HepG2 (cell line): ENCODE results near the gene ARHGEF12. TPM values are rescaled to one million over a fixed set of nuclear protein-coding genes. Genes with fewer than 3 reads are reported as not detected.

Source experiments
- ATAC-seq: fragments of 200-7000 bp; cut with Tn5 transposase; 3 replicates; pipeline ENCODE4 v1.9.1; 2020; ENCODE audit warnings: mild to moderate bottlenecking, moderate library complexity
- BruUV-seq: library from RNA; stranded (reverse); fragments of 400-500 nt; replicated peaks from 2 replicates; lab custom pipeline; 2021; lab: Mats Ljungman, UMichigan
- CTCF ChIA-PET: fragments of 300-600 bp; formaldehyde crosslinking; extraction: SDS; loops from one replicate; lab custom pipeline; 2021; ENCODE audit warnings: low total read pairs, inconsistent platforms, low intra/inter-chr PET ratio; lab: Yijun Ruan, JAX
- POLR2A ChIA-PET: fragments of 350-600 bp; sonication (Branson Sonifier 250); formaldehyde crosslinking; loops from one replicate; lab custom pipeline; 2020; ENCODE audit warnings: antibody characterized with exemption, inconsistent platforms; lab: Yijun Ruan, JAX
- DNase-seq: peaks from one replicate; pipeline ENCODE4 v3.0.0-alpha.2; 2015; ENCODE audit warnings: low spot score
- FAIRE-seq: peaks from 3 replicates; lab custom pipeline; 2011; peaks lifted over from hg19 to GRCh38; lab: Jason Lieb, UNC
- H2AFZ ChIP-seq: one replicate; pipeline ENCODE4 v1.6.1; 2011; ENCODE audit warnings: low read length, inconsistent platforms
- H3K27ac ChIP-seq: fragments of 300-600 bp; 3 replicates; pipeline ENCODE4 v1.8.0; 2011; ENCODE audit warnings: mixed run types, mild to moderate bottlenecking, mixed read lengths, low read length, inconsistent platforms; ENCODE audit not compliant: insufficient read depth; ENCODE audit errors: extremely low read length
- H3K27me3 ChIP-seq, 2 experiments: fragments of 200-600 bp in 1 of 2; 2 replicates in 1 of 2; 3 replicates in 1 of 2; pipeline versions ENCODE4 v1.6.0 to v1.8.0; 2011; ENCODE audit warnings: low read length in 2 of 2, mild to moderate bottlenecking in 2 of 2, moderate library complexity in 2 of 2, inconsistent platforms in 1 of 2; ENCODE audit not compliant: insufficient read depth in 2 of 2, control insufficient read depth in 1 of 2
- H3K36me3 ChIP-seq, 2 experiments: fragments of 200-600 bp in 1 of 2; replicated peaks in 1 of 2; 2 replicates in 1 of 2; 3 replicates in 1 of 2; pipeline versions ENCODE4 v1.5.1 to v1.8.0; 2011; ENCODE audit warnings: low read length in 2 of 2, inconsistent platforms in 1 of 2; ENCODE audit not compliant: insufficient read depth in 2 of 2, control insufficient read depth in 1 of 2
- H3K4me1 ChIP-seq: 2 replicates; pipeline ENCODE4 v1.5.1; 2012; ENCODE audit warnings: low read length, inconsistent platforms; ENCODE audit not compliant: insufficient read depth
- H3K4me2 ChIP-seq: 2 replicates; pipeline ENCODE4 v1.6.0; 2011; ENCODE audit warnings: low read depth, low read length, inconsistent platforms
- H3K4me3 ChIP-seq, 3 experiments: fragments of 200-600 bp in 1 of 3; sonication (generic), shearing (Covaris generic) in 1 of 3; replicated peaks in 1 of 3; 2 replicates each; pipeline ENCODE4 v1.5.1; 2011 to 2016; ENCODE audit warnings: low read length in 3 of 3, inconsistent platforms in 2 of 3, low read depth in 2 of 3, mild to moderate bottlenecking in 2 of 3, control low read depth in 1 of 3, mixed read lengths in 1 of 3; ENCODE audit not compliant: insufficient read depth in 1 of 3
- H3K79me2 ChIP-seq: one replicate; pipeline ENCODE4 v1.6.1; 2011; ENCODE audit warnings: low read length, inconsistent platforms; ENCODE audit not compliant: insufficient read depth
- H3K9ac ChIP-seq: 2 replicates; pipeline ENCODE4 v1.6.0; 2011; ENCODE audit warnings: mild to moderate bottlenecking, low read depth, low read length, inconsistent platforms; ENCODE audit not compliant: insufficient read depth
- H3K9me3 ChIP-seq: 2 replicates; pipeline ENCODE4 v1.5.1; 2012; ENCODE audit warnings: mild to moderate bottlenecking, low read length
- H4K20me1 ChIP-seq: 2 replicates; pipeline ENCODE4 v1.6.0; 2011; ENCODE audit warnings: inconsistent platforms, mild to moderate bottlenecking, low read length, moderate library complexity; ENCODE audit not compliant: insufficient read depth
- ATAD3A ChIP-seq: sonication (generic); formaldehyde crosslinking; IDR thresholded peaks from 2 replicates; pipeline ENCODE4 v1.4.0; 2020; ENCODE audit warnings: missing genetic modification reagents
- ELF1 ChIP-seq: sonication (generic); formaldehyde crosslinking; IDR thresholded peaks from 2 replicates; pipeline ENCODE4 v1.4.0; 2020; ENCODE audit warnings: missing genetic modification reagents
- GABPA ChIP-seq, 2 experiments: IDR thresholded peaks; 2 replicates each; pipeline ENCODE4 v1.6.1; 2011 to 2016; ENCODE audit warnings: low read depth in 2 of 2, low read length in 1 of 2, missing biosample characterization in 1 of 2, missing genetic modification characterization in 1 of 2
- GABPB1 ChIP-seq: IDR thresholded peaks from 2 replicates; pipeline ENCODE4 v1.6.1; 2016; ENCODE audit warnings: mild to moderate bottlenecking, missing genetic modification reagents, moderate library complexity, missing compliant biosample characterization
- KLF15 ChIP-seq: sonication (generic); formaldehyde crosslinking; IDR thresholded peaks from 2 replicates; pipeline ENCODE4 v1.8.1; 2023; ENCODE audit warnings: borderline replicate concordance, mild to moderate bottlenecking, inconsistent platforms, missing genetic modification reagents, mixed read lengths
- WGBS: methylation state at CpG from one replicate; pipeline ENCODE4 v1.1.6; 2017; ENCODE audit warnings: low lambda C conversion rate; 5-methylcytosine and 5-hydroxymethylcytosine counted together
- in situ Hi-C: cut with HindIII; loops from 2 replicates; pipeline ENCODE4 v1.10.0; 2017; ENCODE audit warnings: low pct_unique_long_range_greater_than_20kb; ENCODE audit not compliant: extremely low pct_ligation_motif_present
- intact Hi-C: fragments of 100-400 bp; cut with micrococcal nuclease; formaldehyde crosslinking; loops from one replicate; pipeline ENCODE4 v1.10.0; 2022; ENCODE audit not compliant: unreplicated experiment
- polyA plus RNA-seq, 8 experiments: library from polyadenylated mRNA; depleted of rRNA in 3 of 8; stranded (reverse) in 7 of 8; unstranded in 1 of 8; fragments of >200 nt; fragmentation: Illumina TruSeq in 4 of 8; extraction: Trizol in 4 of 8; gene quantifications; 2 replicates each; pipeline versions ENCODE4 v1.2.1 to v1.2.3, GENCODE V29; 2011 to 2016; ENCODE audit warnings: low read depth in 4 of 8, missing spikeins in 1 of 8, mixed read lengths in 1 of 8; ENCODE audit not compliant: insufficient read depth in 1 of 8
- total RNA-seq, 5 experiments: library from RNA; depleted of rRNA; stranded (reverse); fragments of >200 nt; fragmentation: Illumina TruSeq; extraction: Trizol; gene quantifications; 2 replicates each; pipeline ENCODE4 v1.2.3, GENCODE V29; 2016; ENCODE audit warnings: low read depth in 1 of 5
- TF ChIP-seq, protein P1 (sequence below): sonication (generic); formaldehyde crosslinking; IDR thresholded peaks from 2 replicates; pipeline ENCODE4 v1.4.0; 2020; ENCODE audit warnings: mild to moderate bottlenecking, missing genetic modification reagents

Gene ARHGEF12
- total and polyA plus RNA-seq, 2 of the 13 experiments (the other 11 are each of a cell fraction or from before 2014, with no cell fraction given): 17.9 to 54.4 TPM

DNA sequence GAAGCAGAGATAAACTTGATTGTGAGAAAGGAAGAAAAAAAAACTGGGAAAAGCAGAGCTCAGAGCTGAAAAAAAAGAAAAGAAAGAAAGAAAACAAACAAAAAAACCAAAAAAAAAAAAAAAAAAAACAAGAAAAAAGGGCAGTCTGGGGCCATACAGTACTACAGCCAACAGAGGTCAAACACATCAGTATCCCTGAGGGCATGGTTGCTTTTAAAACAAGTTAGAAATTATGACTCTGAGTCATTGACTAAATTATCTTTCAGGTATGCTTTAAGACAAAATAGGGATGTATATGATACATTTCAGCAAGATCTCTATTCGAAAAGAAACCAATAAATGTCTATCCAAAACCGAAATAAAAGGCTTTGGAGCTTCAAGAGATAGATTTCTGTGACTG lies 48.2 kb upstream of the ARHGEF12 start:
- H2AFZ ChIP-seq: no peak overlapping the region
- intact Hi-C loops: no loop called here
- H4K20me1 ChIP-seq: no peaks in the 10 kb centered on the region
- 1% methylated on average over 2 of the region's 2 CpGs for whole genome bisulfite sequencing
- no peak overlapping the region for H3K4me2 ChIP-seq
- H3K79me2 ChIP-seq: no peaks in the 10 kb centered on the region
- DNase-seq (no peak), FAIRE-seq (no peak), ATAC-seq (no peak)
- ChIA-PET POLR2A (no interaction called here), CTCF (no interaction called here)
- H3K36me3 ChIP-seq: no peaks in the 10 kb centered on the region
- H3K9ac ChIP-seq: no peak overlapping the region
- H3K4me1 ChIP-seq: peaks cover 14% of the 10 kb centered on the region
- no peak overlapping the region for H3K4me3 ChIP-seq
- peaks cover 2 to 16% of the 10 kb centered on the region in 2 experiments; a peak in 3 of 5 replicates for H3K27me3 ChIP-seq
- in situ Hi-C loops: no loop called here
- TF ChIP-seq, protein P1, sequence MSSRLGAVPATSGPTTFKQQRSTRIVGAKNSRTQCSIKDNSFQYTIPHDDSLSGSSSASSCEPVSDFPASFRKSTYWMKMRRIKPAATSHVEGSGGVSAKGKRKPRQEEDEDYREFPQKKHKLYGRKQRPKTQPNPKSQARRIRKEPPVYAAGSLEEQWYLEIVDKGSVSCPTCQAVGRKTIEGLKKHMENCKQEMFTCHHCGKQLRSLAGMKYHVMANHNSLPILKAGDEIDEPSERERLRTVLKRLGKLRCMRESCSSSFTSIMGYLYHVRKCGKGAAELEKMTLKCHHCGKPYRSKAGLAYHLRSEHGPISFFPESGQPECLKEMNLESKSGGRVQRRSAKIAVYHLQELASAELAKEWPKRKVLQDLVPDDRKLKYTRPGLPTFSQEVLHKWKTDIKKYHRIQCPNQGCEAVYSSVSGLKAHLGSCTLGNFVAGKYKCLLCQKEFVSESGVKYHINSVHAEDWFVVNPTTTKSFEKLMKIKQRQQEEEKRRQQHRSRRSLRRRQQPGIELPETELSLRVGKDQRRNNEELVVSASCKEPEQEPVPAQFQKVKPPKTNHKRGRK (CRISPR knock-in tag): no peak
- BruUV-seq: no TSS peak
- no peaks in the 10 kb centered on the region for H3K9me3 ChIP-seq
- no peak overlapping the region for H3K27ac ChIP-seq

DNA sequence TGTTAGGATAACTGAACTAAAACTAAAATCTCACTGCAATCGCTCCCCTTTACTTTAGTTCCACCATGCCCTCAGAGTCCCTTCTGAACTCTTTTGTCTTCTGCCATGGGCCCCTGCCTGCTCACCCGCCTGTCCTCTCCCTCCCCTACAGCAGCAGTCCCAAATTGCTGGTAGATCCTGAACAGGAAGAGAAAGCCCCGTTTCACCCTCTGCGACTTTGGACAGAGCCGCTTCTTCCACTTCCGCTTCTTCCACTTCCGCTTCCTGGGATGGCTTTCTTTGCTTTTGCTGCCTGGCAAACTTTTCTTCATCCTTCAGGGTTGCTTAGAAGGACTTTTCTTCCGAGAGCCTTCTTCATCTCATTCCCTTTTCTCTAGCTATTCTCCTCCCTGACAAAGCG lies 46.8 kb upstream of the ARHGEF12 start:
- FAIRE-seq: no peak

More for the DNA sequence above, 46.8 kb upstream of the ARHGEF12 start:
- Histone ChIP-seq H3K9ac (no peak overlapping the region), H3K36me3 (no peaks in the 10 kb centered on the region)
- no TSS peak for BruUV-seq
- 0 out of 2 replicates have a peak, but pooled peaks have one; percentile 27 for TF ChIP-seq ELF1 (CRISPR knock-in tag)
- peak; percentile 60 for TF ChIP-seq GABPA (IDR thresholded peaks at IDR 0.05; ENCODE audit: low read depth, low read length)
- TF ChIP-seq GABPA (CRISPR knock-in tag; IDR thresholded peaks at IDR 0.05; ENCODE audit: low read depth): peak; percentile 87
- peak; percentile 50 for TF ChIP-seq GABPB1
- TF ChIP-seq KLF15 (CRISPR knock-in tag): no peak
- TF ChIP-seq ATAD3A (CRISPR knock-in tag): no peak
- TF ChIP-seq, all 625 proteins: peak for 3
- intact Hi-C loops (no loop called here), in situ Hi-C loops (no loop called here)
- WGBS: 41% methylated on average over 9 of the region's 9 CpGs
- peak overlapping the region in 2 of 3 experiments; percentile 12 to 16; a peak in 1 of 6 replicates for H3K4me3 ChIP-seq
- H3K27ac ChIP-seq: no peak overlapping the region
- DNase-seq (no peak), ATAC-seq (no peak)
- ChIA-PET CTCF (no interaction called here), POLR2A (no interaction called here)
- H3K4me1 ChIP-seq: peaks cover 10% of the 10 kb centered on the region
- H2AFZ ChIP-seq: no peak overlapping the region
- no peaks in the 10 kb centered on the region for H3K9me3 ChIP-seq
- H3K79me2 ChIP-seq: no peaks in the 10 kb centered on the region
- H4K20me1 ChIP-seq: no peaks in the 10 kb centered on the region
- H3K27me3 ChIP-seq: peaks cover 3 to 21% of the 10 kb centered on the region in 2 experiments; a peak in 3 of 5 replicates
- peak overlapping the region; percentile 44 for H3K4me2 ChIP-seq
